Neural crest cell (in vitro differentiated cells): ENCODE measurements around the gene DLST. TPM values are rescaled to one million over a fixed set of nuclear protein-coding genes. Genes with fewer than 3 reads are reported as not detected.

Source experiments
- DNase-seq: peaks from one replicate; pipeline ENCODE4 v3.0.0; 2021; ENCODE audit warnings: low read depth, mixed read lengths, low spot score
- H3K27ac Mint-ChIP-seq: one replicate; pipeline ENCODE4 v1.8.0; 2021; ENCODE audit warnings: mild to moderate bottlenecking, mixed read lengths; ENCODE audit not compliant: unreplicated experiment
- H3K27me3 Mint-ChIP-seq: 2 replicates; pipeline ENCODE4 v1.8.0; 2021; ENCODE audit warnings: low read depth, mild to moderate bottlenecking, mixed read lengths
- H3K36me3 Mint-ChIP-seq: 2 replicates; pipeline ENCODE4 v1.8.0; 2021; ENCODE audit warnings: low read depth, mild to moderate bottlenecking, mixed read lengths
- H3K4me1 Mint-ChIP-seq: 2 replicates; pipeline ENCODE4 v1.8.0; 2021; ENCODE audit warnings: mixed read lengths
- H3K4me3 Mint-ChIP-seq: one replicate; pipeline ENCODE4 v1.8.0; 2021; ENCODE audit warnings: mild to moderate bottlenecking, mixed read lengths
- H3K9me3 Mint-ChIP-seq: 2 replicates; pipeline ENCODE4 v1.8.0; 2021; ENCODE audit warnings: mixed read lengths
- total RNA-seq: library from RNA; stranded (reverse); gene quantifications from 2 replicates; pipeline ENCODE4 v1.2.1, GENCODE V29; 2021
- TF ChIP-seq, protein P1 (sequence below): fragments of 200-600 bp; sonication (generic); conservative IDR thresholded peaks from 2 replicates; pipeline ENCODE4 v1.5.0; 2021; ENCODE audit warnings: antibody characterized with exemption, mild to moderate bottlenecking

Gene DLST
- total RNA-seq, 1 donor from 2014 or later, result 97.4 TPM

DNA sequence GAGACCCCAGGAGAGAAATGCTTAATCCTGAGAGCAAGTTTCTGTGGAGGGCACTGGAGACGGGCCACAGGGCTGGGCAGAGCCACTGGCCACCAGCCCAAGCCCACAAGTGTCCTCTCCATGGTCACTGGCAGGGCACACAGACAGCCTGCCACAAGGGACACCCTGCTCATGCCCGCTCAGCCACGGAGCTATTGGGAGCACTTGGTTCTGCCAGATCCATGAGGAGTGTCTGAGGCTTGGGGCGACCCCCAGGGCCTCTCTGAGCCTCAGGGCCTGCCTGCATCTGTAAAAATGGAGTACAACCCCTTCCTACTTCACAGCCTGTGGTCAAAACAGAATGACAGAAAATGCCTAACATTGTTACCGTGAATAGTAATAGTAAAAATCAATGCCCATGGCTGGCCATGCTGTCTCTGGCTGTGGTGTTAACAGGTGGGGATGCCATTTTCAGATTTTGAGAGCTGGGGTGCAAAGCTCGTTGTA, 70.5 kb downstream of the DLST start:
- DNase-seq, result no peak
- no peaks in the 10 kb centered on the region for H3K36me3 Mint-ChIP-seq
- TF ChIP-seq, protein P1, sequence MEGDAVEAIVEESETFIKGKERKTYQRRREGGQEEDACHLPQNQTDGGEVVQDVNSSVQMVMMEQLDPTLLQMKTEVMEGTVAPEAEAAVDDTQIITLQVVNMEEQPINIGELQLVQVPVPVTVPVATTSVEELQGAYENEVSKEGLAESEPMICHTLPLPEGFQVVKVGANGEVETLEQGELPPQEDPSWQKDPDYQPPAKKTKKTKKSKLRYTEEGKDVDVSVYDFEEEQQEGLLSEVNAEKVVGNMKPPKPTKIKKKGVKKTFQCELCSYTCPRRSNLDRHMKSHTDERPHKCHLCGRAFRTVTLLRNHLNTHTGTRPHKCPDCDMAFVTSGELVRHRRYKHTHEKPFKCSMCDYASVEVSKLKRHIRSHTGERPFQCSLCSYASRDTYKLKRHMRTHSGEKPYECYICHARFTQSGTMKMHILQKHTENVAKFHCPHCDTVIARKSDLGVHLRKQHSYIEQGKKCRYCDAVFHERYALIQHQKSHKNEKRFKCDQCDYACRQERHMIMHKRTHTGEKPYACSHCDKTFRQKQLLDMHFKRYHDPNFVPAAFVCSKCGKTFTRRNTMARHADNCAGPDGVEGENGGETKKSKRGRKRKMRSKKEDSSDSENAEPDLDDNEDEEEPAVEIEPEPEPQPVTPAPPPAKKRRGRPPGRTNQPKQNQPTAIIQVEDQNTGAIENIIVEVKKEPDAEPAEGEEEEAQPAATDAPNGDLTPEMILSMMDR, result no peak
- H3K9me3 Mint-ChIP-seq, result no peaks in the 10 kb centered on the region
- no peaks in the 10 kb centered on the region for H3K27me3 Mint-ChIP-seq
- H3K4me3 Mint-ChIP-seq, result no peak overlapping the region
- H3K27ac Mint-ChIP-seq, result no peak overlapping the region
- H3K4me1 Mint-ChIP-seq, result peaks cover 19% of the 10 kb centered on the region

DNA sequence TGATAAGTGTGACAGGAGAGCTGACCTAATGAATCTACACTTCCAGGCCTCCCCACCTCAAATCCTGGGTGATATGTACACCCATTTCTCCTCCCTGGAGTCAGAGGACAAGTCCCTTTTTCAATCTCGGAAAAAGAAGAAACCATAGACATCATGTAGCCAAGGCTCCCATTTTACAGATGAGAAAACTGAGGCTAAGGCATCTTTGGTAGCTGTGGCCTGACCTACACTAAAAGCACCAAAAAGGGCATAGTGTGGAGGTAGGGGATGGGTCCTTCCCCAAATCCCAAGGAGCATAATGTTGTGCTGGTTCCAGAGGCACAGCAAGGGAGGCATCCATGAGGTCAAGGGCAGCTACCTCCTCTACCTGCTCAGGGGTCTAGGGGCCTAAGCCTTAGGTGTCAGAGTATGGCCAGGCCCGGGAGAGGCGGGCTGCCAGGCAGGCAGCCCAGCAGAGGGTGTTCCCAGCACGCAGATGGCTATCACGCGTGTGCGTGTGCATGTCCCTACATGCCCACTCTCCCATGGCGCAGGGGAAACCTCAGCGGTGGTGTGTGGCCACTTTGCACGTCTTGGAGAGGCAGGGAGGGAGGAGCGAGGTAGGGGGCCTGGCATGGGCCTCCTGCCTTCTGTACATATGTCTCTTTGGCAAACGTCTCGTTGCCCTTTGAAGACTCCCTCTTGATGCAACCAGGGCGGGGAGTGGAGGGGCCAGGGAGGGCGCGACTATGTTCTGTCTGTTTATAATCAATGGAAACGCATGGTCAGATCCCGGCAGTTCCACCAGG, 71.2 kb downstream of the DLST start:
- TF ChIP-seq, protein P1, result no peak
- Mint-ChIP-seq H3K4me1 (peaks cover 20% of the 10 kb centered on the region), H3K36me3 (no peaks in the 10 kb centered on the region), H3K9me3 (no peaks in the 10 kb centered on the region), H3K27ac (no peak overlapping the region), H3K27me3 (no peaks in the 10 kb centered on the region), H3K4me3 (no peak overlapping the region)
- DNase-seq, result no peak

Other genes with a start within 250 kb of the DLST start
- gene AREL1, start 168.8 kb upstream of the DLST start, total RNA-seq, result 49.3 and 51.5 TPM in 2 replicates
- gene FCF1, start 168.8 kb upstream of the DLST start, total RNA-seq, result 53.3 and 58.0 TPM in 2 replicates
- 115 and 120 TPM in 2 replicates for gene YLPM1, start 118.6 kb upstream of the DLST start, total RNA-seq
- not detected in 2 replicates for gene PROX2, start 5.8 kb upstream of the DLST start, total RNA-seq
- 13.9 and 14.1 TPM in 2 replicates for gene RPS6KL1, start 41.3 kb downstream of the DLST start, total RNA-seq
- 2.9 and 3.9 TPM in 2 replicates for gene PGF, start 73.7 kb downstream of the DLST start, total RNA-seq
- 50.5 TPM in 2 replicates for gene EIF2B2, start 121.0 kb downstream of the DLST start, total RNA-seq
- 27.7 and 34.2 TPM in 2 replicates for gene MLH3, start 169.6 kb downstream of the DLST start, total RNA-seq
- gene ACYP1, start 182.1 kb downstream of the DLST start, total RNA-seq, result 35.9 and 37.1 TPM in 2 replicates
- 1.3 and 1.9 TPM in 2 replicates for gene ZC2HC1C, start 187.7 kb downstream of the DLST start, total RNA-seq
- gene NEK9, start 245.1 kb downstream of the DLST start, total RNA-seq, result 109 and 113 TPM in 2 replicates